ENCODE measurements around the gene SAMD3. TPM values are rescaled to one million over a fixed set of nuclear protein-coding genes. Genes with fewer than 3 reads are reported as not detected.

SAMD3 gene, protein sequence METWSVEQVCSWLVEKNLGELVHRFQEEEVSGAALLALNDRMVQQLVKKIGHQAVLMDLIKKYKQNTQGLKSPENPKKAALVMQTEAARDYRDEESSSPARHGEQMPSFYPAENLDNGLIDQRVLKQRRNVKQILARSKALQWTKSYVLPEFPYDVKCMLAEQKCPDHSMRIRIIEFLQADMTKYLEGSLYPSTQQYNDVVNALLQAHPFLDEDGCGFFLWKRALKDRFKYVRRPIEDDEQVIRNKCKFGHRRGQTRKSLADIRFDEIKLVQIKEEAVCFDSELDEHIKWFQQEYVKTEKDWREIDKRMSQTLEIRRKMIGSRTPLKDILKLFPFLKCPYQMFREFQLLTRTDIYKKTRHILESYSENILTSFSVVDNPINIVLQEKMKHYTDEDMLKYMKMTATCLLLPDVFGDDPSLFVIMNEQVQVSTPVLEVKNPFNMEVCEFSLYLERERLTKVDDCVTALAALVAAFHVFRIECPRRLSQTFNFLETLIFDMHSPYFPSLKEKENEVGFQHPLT
- total RNA-seq = 2.0 TPM

GRCh38 chr6:130222775-130223174, at the start of gene SAMD3:
Gene SAMD3 (minus strand): TSS chr6:130222951. CDS start chr6:130215273, 7,678 bp downstream.

Other genes starting within 250 kb of the SAMD3 start
- gene L3MBTL3, start 204.4 kb downstream of the SAMD3 start, total RNA-seq = 13.1 TPM
- gene TMEM200A, start 143.1 kb upstream of the SAMD3 start, total RNA-seq = 22.4 TPM